OCI-LY7 (cell line): ENCODE results near the gene SLC25A41.

Experiments used
- CTCF ChIP-seq: fragments of 200-600 bp; sonication (generic); conservative IDR thresholded peaks from 2 replicates; pipeline ENCODE4 v1.5.1; 2014; ENCODE audit warnings: mild to moderate bottlenecking, antibody characterized with exemption, low read length, moderate library complexity, mixed read lengths
- EZH2phosphoT487 ChIP-seq: fragments of 200-600 bp; sonication (generic); IDR thresholded peaks from 2 replicates; pipeline ENCODE4 v1.6.1; 2018; ENCODE audit warnings: low read depth, borderline replicate concordance, mild to moderate bottlenecking, mixed run types, antibody characterized with exemption, low read length, moderate library complexity, mixed read lengths

- TF ChIP-seq CTCF (no peak), EZH2phosphoT487 (no peak)
Observed at GRCh38 chr19:6476896-6477431, 43.4 kb upstream of the SLC25A41 start.
